HCT116 (cell line): ENCODE measurements around the gene PLVAP. TPM values are rescaled to one million over a fixed set of nuclear protein-coding genes. Genes with fewer than 3 reads are reported as not detected.
A peak's percentile ranks its signal among the peaks of the same experiment; 100 is the strongest.

Source experiments
- ATAC-seq: fragments of 200-7000 bp; cut with Tn5 transposase; 2 replicates; pipeline ENCODE4 v1.9.1; 2020; ENCODE audit warnings: mild to moderate bottlenecking, moderate library complexity
- BruUV-seq: library from RNA; stranded (reverse); fragments of 400-500 nt; replicated peaks from 2 replicates; lab custom pipeline; 2021; lab: Mats Ljungman, UMichigan
- CTCF ChIA-PET: fragments of 300-600 bp; sonication (Branson Sonifier 250); formaldehyde crosslinking; loops from one replicate; lab custom pipeline; 2021; ENCODE audit warnings: antibody characterized with exemption; lab: Charles Lee
- POLR2A ChIA-PET: fragments of 300-600, 350-600 bp; sonication (Branson Sonifier 250); formaldehyde crosslinking; loops from one replicate; lab custom pipeline; 2021; ENCODE audit warnings: antibody characterized with exemption; lab: Charles Lee
- RAD21 ChIA-PET, 2 experiments: fragments of 300-600 bp; sonication (Branson Sonifier 250); formaldehyde crosslinking; loops; one replicate each; lab custom pipeline; 2023; ENCODE audit warnings: low total read pairs in 2 of 2; ENCODE audit not compliant: uncharacterized antibody in 2 of 2, unreplicated experiment in 2 of 2, low non-redundant PET in 1 of 2; lab: Charles Lee
- DNase-seq: peaks from one replicate; pipeline ENCODE4 v3.0.0-alpha.2; 2010; ENCODE audit warnings: low read depth, low spot score
- H2AFZ ChIP-seq: fragments of 200-600 bp; shearing (Covaris generic), sonication (generic); 2 replicates; pipeline ENCODE4 v1.6.1; 2017; ENCODE audit warnings: low read depth, mixed run types, mixed read lengths, antibody characterized with exemption, low read length; ENCODE audit not compliant: poor library complexity, severe bottlenecking
- H3K27ac ChIP-seq: 2 replicates; pipeline ENCODE4 v1.5.1; 2012; ENCODE audit warnings: low read depth, low read length
- H3K27me3 ChIP-seq: fragments of 200-600 bp; sonication (generic); 2 replicates; pipeline ENCODE4 v1.6.1; 2016; ENCODE audit warnings: mixed run types, low read length, mixed read lengths; ENCODE audit not compliant: insufficient read depth
- H3K36me3 ChIP-seq, 2 experiments: fragments of 200-500 bp in 1 of 2; fragments of 200-600 bp in 1 of 2; sonication (Bioruptor generic) in 1 of 2; sonication (generic) in 1 of 2; 2 replicates each; pipeline versions ENCODE4 v1.5.1 to v1.6.1; 2014 to 2016; ENCODE audit warnings: low read length in 2 of 2, inconsistent platforms in 1 of 2, mixed read lengths in 1 of 2, mixed run types in 1 of 2; ENCODE audit not compliant: insufficient read depth in 2 of 2, control insufficient read depth in 1 of 2
- H3K4me1 ChIP-seq, 2 experiments: fragments of 200-600 bp in 1 of 2; sonication (generic) in 1 of 2; 2 replicates each; pipeline versions ENCODE4 v1.5.1 to v1.6.1; 2012 to 2017; ENCODE audit warnings: low read length in 2 of 2, inconsistent platforms in 1 of 2, mild to moderate bottlenecking in 1 of 2, mixed read lengths in 1 of 2, mixed run types in 1 of 2, moderate library complexity in 1 of 2; ENCODE audit not compliant: insufficient read depth in 2 of 2, control insufficient read depth in 1 of 2
- H3K4me2 ChIP-seq: fragments of 200-600 bp; sonication (generic); 2 replicates; pipeline ENCODE4 v1.6.1; 2017; ENCODE audit warnings: mixed run types, low read length, mixed read lengths
- H3K4me3 ChIP-seq, 2 experiments: fragments of 200-600 bp in 1 of 2; sonication (generic) in 1 of 2; replicated peaks in 1 of 2; 2 replicates each; pipeline ENCODE4 v1.5.1; 2011 to 2016; ENCODE audit warnings: low read length in 2 of 2, control low read depth in 1 of 2, low read depth in 1 of 2, mild to moderate bottlenecking in 1 of 2, mixed read lengths in 1 of 2, mixed run types in 1 of 2
- H3K79me2 ChIP-seq: fragments of 200-600 bp; sonication (generic); 2 replicates; pipeline ENCODE4 v1.6.1; 2017; ENCODE audit warnings: mild to moderate bottlenecking, mixed run types, low read length, moderate library complexity, mixed read lengths; ENCODE audit not compliant: insufficient read depth
- H3K9ac ChIP-seq: fragments of 200-600 bp; sonication (generic); 2 replicates; pipeline ENCODE4 v1.6.1; 2016; ENCODE audit warnings: low read length, mixed read lengths
- H3K9me2 ChIP-seq: fragments of 200-600 bp; sonication (generic), shearing (Covaris generic); 2 replicates; pipeline ENCODE4 v1.6.1; 2017; ENCODE audit warnings: mixed run types, mild to moderate bottlenecking, moderate library complexity; ENCODE audit not compliant: insufficient read depth
- H3K9me3 ChIP-seq, 2 experiments: fragments of 200-500 bp in 1 of 2; fragments of 200-600 bp in 1 of 2; sonication (Bioruptor generic) in 1 of 2; sonication (generic) in 1 of 2; 2 replicates each; pipeline ENCODE4 v1.6.1; 2014 to 2017; ENCODE audit warnings: low read length in 2 of 2, mixed read lengths in 2 of 2, inconsistent platforms in 1 of 2, low read depth in 1 of 2, mild to moderate bottlenecking in 1 of 2, mixed run types in 1 of 2, moderate library complexity in 1 of 2; ENCODE audit not compliant: control insufficient read depth in 1 of 2, insufficient read depth in 1 of 2
- H4K20me1 ChIP-seq: fragments of 200-600 bp; sonication (generic), shearing (Covaris generic); 2 replicates; pipeline ENCODE4 v1.6.1; 2017; ENCODE audit warnings: mixed run types, mild to moderate bottlenecking, moderate library complexity; ENCODE audit not compliant: insufficient read depth
- FOSL1 ChIP-seq: IDR thresholded peaks from 2 replicates; pipeline ENCODE4 v1.6.1; 2012; ENCODE audit warnings: low read depth
- JUND ChIP-seq: IDR thresholded peaks from 2 replicates; pipeline ENCODE4 v1.6.1; 2012
- POLR2A ChIP-seq: IDR thresholded peaks from 2 replicates; pipeline ENCODE4 v1.7.0; 2011; ENCODE audit warnings: borderline replicate concordance; ENCODE audit not compliant: insufficient read depth, insufficient read length; ENCODE audit errors: extremely low read depth
- SRF ChIP-seq: IDR thresholded peaks from 2 replicates; pipeline ENCODE4 v1.6.1; 2012; ENCODE audit warnings: low read depth
- TCF7L2 ChIP-seq: IDR thresholded peaks from 2 replicates; pipeline ENCODE4 v1.7.0; 2011; ENCODE audit warnings: borderline replicate concordance, inconsistent platforms; ENCODE audit not compliant: insufficient read depth, insufficient read length; ENCODE audit errors: extremely low read depth
- ZBTB33 ChIP-seq: IDR thresholded peaks from 2 replicates; pipeline ENCODE4 v1.6.1; 2011; ENCODE audit warnings: mild to moderate bottlenecking, low read length, moderate library complexity; ENCODE audit not compliant: insufficient replicate concordance; ENCODE audit errors: extremely low read depth
- intact Hi-C: fragments of 100-400 bp; cut with micrococcal nuclease; formaldehyde crosslinking; loops from 2 replicates; pipeline ENCODE4 v1.10.0; 2022
- total RNA-seq: library from RNA; stranded (reverse); gene quantifications from one replicate; pipeline ENCODE4 v1.2.1, GENCODE V29; 2021; ENCODE audit not compliant: unreplicated experiment
- TF ChIP-seq, protein P1 (sequence below): IDR thresholded peaks from 2 replicates; pipeline ENCODE4 v1.6.1; 2012; ENCODE audit warnings: low read depth
- TF ChIP-seq, protein P2 (sequence below): IDR thresholded peaks from 2 replicates; pipeline ENCODE4 v1.6.1; 2012

PLVAP gene
- total RNA-seq, 1 experiment from 2014 or later: 0.47 TPM

DNA sequence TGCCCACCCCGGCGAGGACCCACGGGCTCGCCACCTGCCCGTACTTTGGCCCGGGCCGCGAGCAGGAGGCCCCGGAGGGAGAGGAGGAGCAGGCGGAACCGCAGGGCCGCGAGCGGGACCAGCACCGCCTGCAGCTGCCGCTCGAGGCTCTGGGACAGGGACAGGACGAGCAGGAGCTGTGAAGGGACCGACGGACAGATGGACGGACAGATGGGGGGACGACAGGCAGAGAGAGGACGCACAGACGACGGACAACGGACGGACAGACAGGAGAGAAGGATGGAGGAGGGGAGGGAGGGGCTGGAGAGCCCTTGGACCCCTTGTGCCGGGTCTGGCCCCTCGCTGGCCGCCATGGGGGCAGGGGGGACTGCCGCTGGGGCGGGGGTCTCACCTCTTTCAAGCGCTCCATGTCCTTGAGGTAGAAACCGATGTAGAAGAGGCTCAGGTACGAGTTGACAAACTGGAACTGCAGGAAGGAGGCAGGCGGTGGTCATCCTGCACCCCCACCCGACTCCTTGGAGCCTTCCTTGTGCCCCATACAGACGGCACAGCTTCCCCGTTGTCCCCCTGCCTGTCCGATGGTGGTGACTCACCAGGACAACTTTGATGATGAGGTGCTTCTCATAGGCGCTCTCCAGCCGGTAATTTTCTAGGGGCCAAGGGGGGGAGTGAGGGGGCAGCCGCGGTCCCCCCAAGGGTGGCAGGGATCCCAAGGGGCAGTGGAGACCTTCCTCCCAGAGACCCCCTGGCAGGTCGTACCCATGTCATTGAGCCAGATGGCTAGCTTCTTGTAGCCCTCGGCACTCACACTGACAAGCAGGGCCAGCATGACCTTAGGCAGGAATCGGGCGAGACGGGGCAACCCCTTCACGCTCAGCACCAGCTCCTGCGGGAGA is 47.5 kb downstream of the PLVAP start:
- DNase-seq (no peak), ATAC-seq (no peak)
- no peaks in the 10 kb centered on the region for H3K9me3 ChIP-seq
- peak overlapping the region; percentile 52; the same call in 1 of the 2 replicates for H3K27ac ChIP-seq
- no peaks in the 10 kb centered on the region for H3K9me2 ChIP-seq
- CTCF ChIA-PET: no interaction called here
- BruUV-seq: no TSS peak
- H3K9ac ChIP-seq: no peak overlapping the region
- H3K4me1 ChIP-seq: peaks cover 16 to 39% of the 10 kb centered on the region in 2 experiments
- no peaks in the 10 kb centered on the region for H3K36me3 ChIP-seq
- H4K20me1 ChIP-seq: no peaks in the 10 kb centered on the region
- no peak overlapping the region for H3K4me2 ChIP-seq
- H3K4me3 ChIP-seq: no peak overlapping the region
- RAD21 ChIA-PET: no interaction called here
- intact Hi-C loops: no loop called here
- no peak overlapping the region for H2AFZ ChIP-seq
- H3K27me3 ChIP-seq: no peaks in the 10 kb centered on the region
- TF ChIP-seq ZBTB33 (no peak), FOSL1 (no peak), POLR2A (no peak), TCF7L2 (no peak), JUND (no peak), SRF (no peak)
- TF ChIP-seq, protein P1, sequence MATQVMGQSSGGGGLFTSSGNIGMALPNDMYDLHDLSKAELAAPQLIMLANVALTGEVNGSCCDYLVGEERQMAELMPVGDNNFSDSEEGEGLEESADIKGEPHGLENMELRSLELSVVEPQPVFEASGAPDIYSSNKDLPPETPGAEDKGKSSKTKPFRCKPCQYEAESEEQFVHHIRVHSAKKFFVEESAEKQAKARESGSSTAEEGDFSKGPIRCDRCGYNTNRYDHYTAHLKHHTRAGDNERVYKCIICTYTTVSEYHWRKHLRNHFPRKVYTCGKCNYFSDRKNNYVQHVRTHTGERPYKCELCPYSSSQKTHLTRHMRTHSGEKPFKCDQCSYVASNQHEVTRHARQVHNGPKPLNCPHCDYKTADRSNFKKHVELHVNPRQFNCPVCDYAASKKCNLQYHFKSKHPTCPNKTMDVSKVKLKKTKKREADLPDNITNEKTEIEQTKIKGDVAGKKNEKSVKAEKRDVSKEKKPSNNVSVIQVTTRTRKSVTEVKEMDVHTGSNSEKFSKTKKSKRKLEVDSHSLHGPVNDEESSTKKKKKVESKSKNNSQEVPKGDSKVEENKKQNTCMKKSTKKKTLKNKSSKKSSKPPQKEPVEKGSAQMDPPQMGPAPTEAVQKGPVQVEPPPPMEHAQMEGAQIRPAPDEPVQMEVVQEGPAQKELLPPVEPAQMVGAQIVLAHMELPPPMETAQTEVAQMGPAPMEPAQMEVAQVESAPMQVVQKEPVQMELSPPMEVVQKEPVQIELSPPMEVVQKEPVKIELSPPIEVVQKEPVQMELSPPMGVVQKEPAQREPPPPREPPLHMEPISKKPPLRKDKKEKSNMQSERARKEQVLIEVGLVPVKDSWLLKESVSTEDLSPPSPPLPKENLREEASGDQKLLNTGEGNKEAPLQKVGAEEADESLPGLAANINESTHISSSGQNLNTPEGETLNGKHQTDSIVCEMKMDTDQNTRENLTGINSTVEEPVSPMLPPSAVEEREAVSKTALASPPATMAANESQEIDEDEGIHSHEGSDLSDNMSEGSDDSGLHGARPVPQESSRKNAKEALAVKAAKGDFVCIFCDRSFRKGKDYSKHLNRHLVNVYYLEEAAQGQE: no peak
- TF ChIP-seq, protein P2, sequence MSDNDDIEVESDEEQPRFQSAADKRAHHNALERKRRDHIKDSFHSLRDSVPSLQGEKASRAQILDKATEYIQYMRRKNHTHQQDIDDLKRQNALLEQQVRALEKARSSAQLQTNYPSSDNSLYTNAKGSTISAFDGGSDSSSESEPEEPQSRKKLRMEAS: no peak
- POLR2A ChIA-PET: no interaction called here
- peaks cover 5% of the 10 kb centered on the region; the same call in 1 of the 2 replicates for H3K79me2 ChIP-seq
